BLaER1 treated with 17β-estradiol and CSF1 and Interleukin-3, amounts not matched to agents 10 nM and 100 nM (cell line): ENCODE results near the gene SDK2.

Experiments used
- H3K27ac ChIP-seq, 11 experiments: shearing (Covaris generic); formaldehyde crosslinking; 2 replicates each; pipeline ENCODE4 v1.8.1; 2022
- H3K27me3 ChIP-seq, 11 experiments: shearing (Covaris generic); formaldehyde crosslinking; 2 replicates each; pipeline ENCODE4 v1.8.1; 2022
- H3K36me3 ChIP-seq, 11 experiments: shearing (Covaris generic); formaldehyde crosslinking; 2 replicates each; pipeline ENCODE4 v1.8.1; 2022
- H3K4me1 ChIP-seq, 10 experiments: shearing (Covaris generic); formaldehyde crosslinking; 2 replicates each; pipeline ENCODE4 v1.8.1; 2022
- H3K4me2 ChIP-seq, 11 experiments: shearing (Covaris generic); formaldehyde crosslinking; 2 replicates each; pipeline ENCODE4 v1.8.1; 2022
- H3K4me3 ChIP-seq, 10 experiments: shearing (Covaris generic); formaldehyde crosslinking; 2 replicates each; pipeline ENCODE4 v1.8.1; 2022
- H3K9ac ChIP-seq, 11 experiments: shearing (Covaris generic); formaldehyde crosslinking; 2 replicates each; pipeline ENCODE4 v1.8.1; 2022
- H3K9me3 ChIP-seq, 11 experiments: shearing (Covaris generic); formaldehyde crosslinking; replicated peaks in 1 of 11; 2 replicates each; pipeline ENCODE4 v1.8.1; 2022
- H4K20me1 ChIP-seq, 11 experiments: shearing (Covaris generic); formaldehyde crosslinking; 2 replicates each; pipeline ENCODE4 v1.8.1; 2022
- Cebpa-rat ChIP-seq, 11 experiments: shearing (Covaris generic); IDR thresholded peaks; 2 replicates each; pipeline ENCODE4 v1.8.1; 2022

Gene SDK2

GRCh38 chr17:73634629-73635028 is 9.6 kb downstream of the SDK2 start:
- no peaks in the 10 kb centered on the region; a peak in 1 of 22 replicates for H3K36me3 ChIP-seq
- no peak overlapping the region for H3K4me2 ChIP-seq
- H3K9me3 ChIP-seq = no peaks in the 10 kb centered on the region
- H3K4me1 ChIP-seq = peaks cover 0 to 24% (median 2%) of the 10 kb centered on the region in 10 experiments; a peak in 9 of 20 replicates
- H3K27me3 ChIP-seq = no peaks in the 10 kb centered on the region
- no peak for TF ChIP-seq Cebpa-rat (IDR thresholded peaks at IDR 0.05)
- no peak overlapping the region for H3K27ac ChIP-seq
- peaks cover 0 to 12% (median 0%) of the 10 kb centered on the region in 11 experiments; a peak in 4 of 22 replicates for H4K20me1 ChIP-seq
- no peak overlapping the region for H3K4me3 ChIP-seq
- no peak overlapping the region for H3K9ac ChIP-seq

- H3K4me3 ChIP-seq = no peak overlapping the region
- peaks cover 0 to 6% (median 0%) of the 10 kb centered on the region in 11 experiments; a peak in 2 of 22 replicates for H4K20me1 ChIP-seq
- peaks cover 0 to 26% (median 10%) of the 10 kb centered on the region in 10 experiments; a peak in 11 of 20 replicates for H3K4me1 ChIP-seq
- H3K9ac ChIP-seq = no peak overlapping the region
- no peak overlapping the region for H3K4me2 ChIP-seq
- H3K27ac ChIP-seq = no peak overlapping the region
- H3K27me3 ChIP-seq = no peaks in the 10 kb centered on the region
- no peak for TF ChIP-seq Cebpa-rat (IDR thresholded peaks at IDR 0.05)
- no peaks in the 10 kb centered on the region; a peak in 1 of 22 replicates for H3K36me3 ChIP-seq
- no peaks in the 10 kb centered on the region for H3K9me3 ChIP-seq
Measured at GRCh38 chr17:73633736-73634135, 10.5 kb downstream of the SDK2 start.

GRCh38 chr17:73632513-73632912 is 11.7 kb downstream of the SDK2 start:
- Histone ChIP-seq H3K9me3 (no peaks in the 10 kb centered on the region), H3K27ac (no peak overlapping the region), H3K4me1 (peaks cover 0 to 28% (median 16%) of the 10 kb centered on the region in 10 experiments; a peak in 11 of 20 replicates), H4K20me1 (peaks cover 0 to 8% (median 0%) of the 10 kb centered on the region in 11 experiments; a peak in 2 of 22 replicates), H3K36me3 (no peaks in the 10 kb centered on the region; a peak in 1 of 22 replicates), H3K27me3 (no peaks in the 10 kb centered on the region), H3K9ac (no peak overlapping the region), H3K4me3 (no peak overlapping the region), H3K4me2 (no peak overlapping the region)
- no peak for TF ChIP-seq Cebpa-rat (IDR thresholded peaks at IDR 0.05)

- TF ChIP-seq Cebpa-rat (IDR thresholded peaks at IDR 0.05) = no peak
- H3K27me3 ChIP-seq = no peaks in the 10 kb centered on the region
- no peak overlapping the region for H3K27ac ChIP-seq
- peaks cover 0 to 28% (median 16%) of the 10 kb centered on the region in 10 experiments; a peak in 11 of 20 replicates for H3K4me1 ChIP-seq
- peaks cover 0 to 8% (median 0%) of the 10 kb centered on the region in 11 experiments; a peak in 2 of 22 replicates for H4K20me1 ChIP-seq
- H3K36me3 ChIP-seq = no peaks in the 10 kb centered on the region; a peak in 1 of 22 replicates
- no peaks in the 10 kb centered on the region for H3K9me3 ChIP-seq
- H3K9ac ChIP-seq = no peak overlapping the region
- no peak overlapping the region for H3K4me3 ChIP-seq
- H3K4me2 ChIP-seq = peak overlapping the region in 3 of 11 experiments; percentile 4 to 31 (median 28); a peak in 4 of 22 replicates
Measured at GRCh38 chr17:73630965-73631595, 13.2 kb downstream of the SDK2 start.

- H3K9me3 ChIP-seq = no peaks in the 10 kb centered on the region
- no peak overlapping the region for H3K27ac ChIP-seq
- no peak for TF ChIP-seq Cebpa-rat (IDR thresholded peaks at IDR 0.05)
- no peak overlapping the region for H3K9ac ChIP-seq
- H3K4me1 ChIP-seq = peaks cover 0 to 28% (median 16%) of the 10 kb centered on the region in 10 experiments; a peak in 11 of 20 replicates
- no peaks in the 10 kb centered on the region; a peak in 1 of 22 replicates for H3K36me3 ChIP-seq
- no peaks in the 10 kb centered on the region for H3K27me3 ChIP-seq
- no peak overlapping the region for H3K4me2 ChIP-seq
- no peak overlapping the region for H3K4me3 ChIP-seq
- peaks cover 0 to 5% (median 0%) of the 10 kb centered on the region in 11 experiments; a peak in 2 of 22 replicates for H4K20me1 ChIP-seq
Measured at GRCh38 chr17:73630531-73630930, 13.7 kb downstream of the SDK2 start.

- Histone ChIP-seq H3K9ac (no peak overlapping the region), H3K4me2 (peak overlapping the region in 4 of 11 experiments; percentile 7 to 33 (median 16); a peak in 5 of 22 replicates), H3K36me3 (no peaks in the 10 kb centered on the region; a peak in 1 of 22 replicates), H3K9me3 (no peaks in the 10 kb centered on the region), H3K4me1 (peaks cover 0 to 34% (median 16%) of the 10 kb centered on the region in 10 experiments; a peak in 11 of 20 replicates), H3K4me3 (no peak overlapping the region), H4K20me1 (peaks cover 0 to 5% (median 0%) of the 10 kb centered on the region in 11 experiments; a peak in 3 of 22 replicates), H3K27me3 (no peaks in the 10 kb centered on the region), H3K27ac (no peak overlapping the region; a peak in 2 of 22 replicates)
- TF ChIP-seq Cebpa-rat (IDR thresholded peaks at IDR 0.05) = no peak
Measured at GRCh38 chr17:73628642-73629552, 15.3 kb downstream of the SDK2 start.

GRCh38 chr17:73625991-73626673 is 18.1 kb downstream of the SDK2 start:
- Histone ChIP-seq H3K9me3 (peaks cover 0 to 5% (median 0%) of the 10 kb centered on the region in 11 experiments; a peak in 1 of 22 replicates), H3K27me3 (no peaks in the 10 kb centered on the region), H4K20me1 (peaks cover 0 to 4% (median 0%) of the 10 kb centered on the region in 11 experiments; a peak in 3 of 22 replicates), H3K4me1 (peaks cover 0 to 43% (median 23%) of the 10 kb centered on the region in 10 experiments; a peak in 12 of 20 replicates), H3K4me2 (no peak overlapping the region), H3K9ac (no peak overlapping the region), H3K27ac (no peak overlapping the region), H3K36me3 (no peaks in the 10 kb centered on the region), H3K4me3 (no peak overlapping the region)
- no peak for TF ChIP-seq Cebpa-rat (IDR thresholded peaks at IDR 0.05)

- no peaks in the 10 kb centered on the region for H3K27me3 ChIP-seq
- H3K4me2 ChIP-seq = no peak overlapping the region
- peaks cover 0 to 5% (median 0%) of the 10 kb centered on the region in 11 experiments; a peak in 5 of 22 replicates for H3K9me3 ChIP-seq
- peaks cover 0 to 4% (median 0%) of the 10 kb centered on the region in 11 experiments; a peak in 3 of 22 replicates for H4K20me1 ChIP-seq
- no peak overlapping the region for H3K27ac ChIP-seq
- no peak overlapping the region for H3K9ac ChIP-seq
- no peaks in the 10 kb centered on the region for H3K36me3 ChIP-seq
- H3K4me1 ChIP-seq = peaks cover 0 to 43% (median 23%) of the 10 kb centered on the region in 10 experiments; a peak in 12 of 20 replicates
- H3K4me3 ChIP-seq = no peak overlapping the region
- TF ChIP-seq Cebpa-rat (IDR thresholded peaks at IDR 0.05) = no peak
Measured at GRCh38 chr17:73625006-73625405, 19.2 kb downstream of the SDK2 start.
